Activated naive CD8-positive, alpha-beta T cell treated with anti-CD3 and anti-CD28 coated beads for 36 hours (primary cell): ENCODE data around the gene VCAN. TPM values are rescaled to one million over a fixed set of nuclear protein-coding genes. Genes with fewer than 3 reads are reported as not detected.

ENCODE experiments used
- DNase-seq: peaks from one replicate; pipeline ENCODE4 v3.0.0; 2021
- H3K27ac Mint-ChIP-seq: one replicate; pipeline ENCODE4 v1.8.0; 2022; ENCODE audit warnings: mild to moderate bottlenecking, moderate library complexity, mixed read lengths
- H3K27me3 Mint-ChIP-seq: one replicate; pipeline ENCODE4 v1.8.0; 2022; ENCODE audit warnings: mild to moderate bottlenecking, mixed read lengths
- H3K36me3 Mint-ChIP-seq: one replicate; pipeline ENCODE4 v1.8.0; 2021; ENCODE audit warnings: mild to moderate bottlenecking, mixed read lengths
- H3K4me1 Mint-ChIP-seq: one replicate; pipeline ENCODE4 v1.8.0; 2021; ENCODE audit warnings: mixed read lengths
- H3K4me3 Mint-ChIP-seq: one replicate; pipeline ENCODE4 v1.8.0; 2022; ENCODE audit warnings: mild to moderate bottlenecking, moderate library complexity, mixed read lengths
- H3K9me3 Mint-ChIP-seq: one replicate; pipeline ENCODE4 v1.8.0; 2022; ENCODE audit warnings: mixed read lengths
- total RNA-seq, 2 experiments: library from RNA; stranded (reverse); gene quantifications; one replicate each; pipeline ENCODE4 v1.2.3, GENCODE V29; 2021

The VCAN gene
- total RNA-seq, 2 experiments from 2014 or later: not detected

DNA sequence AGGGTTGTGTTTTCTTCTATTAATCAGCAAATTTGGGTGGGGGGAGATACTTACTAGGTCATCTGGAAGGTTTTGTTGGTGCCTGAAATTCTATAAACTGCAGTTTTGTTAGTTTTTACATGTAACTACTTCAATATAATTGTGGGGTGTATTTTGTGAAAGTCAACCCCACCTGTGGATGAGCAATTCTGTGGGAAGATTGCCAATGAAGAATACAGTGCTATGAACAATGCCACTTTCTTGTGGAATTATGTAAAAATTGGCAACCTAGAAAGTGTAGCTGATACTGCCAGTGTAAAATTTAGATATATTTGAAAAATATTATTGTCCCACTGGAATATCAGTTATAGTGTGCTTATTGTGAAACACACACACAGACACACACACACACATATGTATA lies 80.7 kb downstream of the VCAN start:
- Mint-ChIP-seq H3K27ac (no peak overlapping the region), H3K4me3 (no peak overlapping the region), H3K4me1 (no peaks in the 10 kb centered on the region), H3K27me3 (no peaks in the 10 kb centered on the region), H3K36me3 (no peaks in the 10 kb centered on the region), H3K9me3 (no peaks in the 10 kb centered on the region)
- DNase-seq: no peak

DNA sequence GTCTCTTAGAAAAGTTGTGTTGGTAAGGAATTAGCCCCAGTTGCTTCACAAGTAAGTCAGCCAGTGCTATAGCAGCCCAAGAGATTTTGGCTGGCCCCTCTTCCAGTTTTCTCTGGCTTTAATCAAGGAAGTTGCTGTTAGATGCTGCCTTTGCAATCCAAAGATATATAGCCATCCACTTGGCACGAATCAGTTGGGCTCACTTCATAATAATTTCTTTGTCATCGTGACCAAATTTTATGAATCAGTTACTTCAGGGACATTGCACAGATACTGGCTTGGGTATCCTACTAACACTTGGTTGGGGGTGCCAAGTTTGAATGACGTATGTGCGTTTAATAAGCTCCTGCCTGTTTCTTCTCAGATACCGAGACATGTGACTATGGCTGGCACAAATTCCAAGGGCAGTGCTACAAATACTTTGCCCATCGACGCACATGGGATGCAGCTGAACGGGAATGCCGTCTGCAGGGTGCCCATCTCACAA lies 81.5 kb downstream of the VCAN start:
- Mint-ChIP-seq H3K4me3 (no peak overlapping the region), H3K27me3 (no peaks in the 10 kb centered on the region), H3K4me1 (no peaks in the 10 kb centered on the region), H3K36me3 (no peaks in the 10 kb centered on the region), H3K27ac (no peak overlapping the region), H3K9me3 (no peaks in the 10 kb centered on the region)
- no peak for DNase-seq

- Mint-ChIP-seq H3K9me3 (no peaks in the 10 kb centered on the region), H3K27ac (no peak overlapping the region), H3K4me3 (no peak overlapping the region), H3K27me3 (no peaks in the 10 kb centered on the region), H3K36me3 (no peaks in the 10 kb centered on the region), H3K4me1 (no peaks in the 10 kb centered on the region)
- DNase-seq: no peak
These were observed 82.6 kb downstream of the VCAN start for GRCh38 chr5:83554133-83554532.

GRCh38 chr5:83554686-83555085 lies 83.1 kb downstream of the VCAN start:
- DNase-seq: no peak

DNA sequence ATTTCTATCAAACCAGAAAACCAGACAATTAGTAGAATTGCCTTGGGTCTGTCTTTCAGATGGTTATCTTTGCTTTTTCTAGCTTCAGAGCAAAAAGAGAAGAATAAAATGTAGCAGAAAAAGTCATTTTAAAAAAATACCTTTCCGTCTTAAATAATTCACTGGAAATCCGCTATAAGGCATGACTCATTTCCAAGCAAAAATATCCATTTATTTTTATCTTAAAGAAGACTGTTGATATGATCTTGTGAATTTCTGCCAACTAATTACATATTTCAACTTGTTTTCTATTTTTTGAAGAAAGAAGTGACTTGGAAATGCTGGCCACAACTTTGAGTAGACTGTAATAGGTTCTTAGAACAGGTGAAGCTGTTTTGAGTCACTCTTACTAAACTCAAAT lies 83.7 kb downstream of the VCAN start:
- Mint-ChIP-seq H3K27ac (no peak overlapping the region), H3K27me3 (peaks cover 2% of the 10 kb centered on the region), H3K36me3 (no peaks in the 10 kb centered on the region), H3K9me3 (no peaks in the 10 kb centered on the region), H3K4me3 (no peak overlapping the region), H3K4me1 (no peaks in the 10 kb centered on the region)
- DNase-seq: no peak

More at GRCh38 chr5:83554686-83555085, 83.1 kb downstream of the VCAN start:
- H3K9me3 Mint-ChIP-seq: no peaks in the 10 kb centered on the region
- H3K27ac Mint-ChIP-seq: no peak overlapping the region
- H3K4me3 Mint-ChIP-seq: no peak overlapping the region
- H3K36me3 Mint-ChIP-seq: no peaks in the 10 kb centered on the region
- H3K4me1 Mint-ChIP-seq: no peaks in the 10 kb centered on the region
- H3K27me3 Mint-ChIP-seq: no peaks in the 10 kb centered on the region

GRCh38 chr5:83556190-83556589 lies 84.6 kb downstream of the VCAN start:
- Mint-ChIP-seq H3K4me1 (no peaks in the 10 kb centered on the region), H3K9me3 (no peaks in the 10 kb centered on the region), H3K27me3 (peaks cover 10% of the 10 kb centered on the region), H3K4me3 (no peak overlapping the region), H3K27ac (no peak overlapping the region), H3K36me3 (no peaks in the 10 kb centered on the region)
- DNase-seq: no peak

GRCh38 chr5:83559118-83559785 lies 87.7 kb downstream of the VCAN start:
- peaks cover 19% of the 10 kb centered on the region for H3K27me3 Mint-ChIP-seq
- H3K36me3 Mint-ChIP-seq: no peaks in the 10 kb centered on the region
- no peak overlapping the region for H3K27ac Mint-ChIP-seq
- H3K4me3 Mint-ChIP-seq: no peak overlapping the region
- DNase-seq: no peak
- no peaks in the 10 kb centered on the region for H3K4me1 Mint-ChIP-seq
- H3K9me3 Mint-ChIP-seq: no peaks in the 10 kb centered on the region

DNA sequence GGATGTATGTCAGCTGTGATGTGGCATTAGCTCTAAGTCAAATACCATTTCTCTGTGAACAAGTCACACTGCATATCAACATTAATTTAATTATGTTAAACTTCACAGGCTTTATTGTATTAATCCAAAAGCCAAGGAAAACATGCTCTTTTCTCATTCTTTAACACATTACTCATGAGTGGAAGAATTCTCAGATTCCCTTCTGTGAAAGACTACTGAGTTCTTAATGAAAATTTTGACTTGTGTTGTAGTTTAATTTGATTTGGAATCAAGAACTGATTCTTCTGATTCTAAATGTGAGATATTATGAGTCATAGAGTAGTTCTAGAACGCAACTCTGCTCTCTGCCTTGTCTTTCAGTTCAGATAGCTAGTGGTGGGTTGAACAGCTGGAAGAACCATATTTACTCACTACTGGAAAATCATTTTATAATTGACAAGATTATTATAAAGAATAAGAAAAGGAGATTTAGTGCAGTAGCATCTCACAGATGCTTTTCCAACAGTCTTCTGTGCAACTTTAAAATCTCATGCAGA lies 90.6 kb downstream of the VCAN start:
- peaks cover 27% of the 10 kb centered on the region for H3K27me3 Mint-ChIP-seq
- H3K9me3 Mint-ChIP-seq: no peaks in the 10 kb centered on the region
- no peak overlapping the region for H3K4me3 Mint-ChIP-seq
- H3K27ac Mint-ChIP-seq: no peak overlapping the region
- no peaks in the 10 kb centered on the region for H3K4me1 Mint-ChIP-seq
- no peak for DNase-seq
- H3K36me3 Mint-ChIP-seq: no peaks in the 10 kb centered on the region

DNA sequence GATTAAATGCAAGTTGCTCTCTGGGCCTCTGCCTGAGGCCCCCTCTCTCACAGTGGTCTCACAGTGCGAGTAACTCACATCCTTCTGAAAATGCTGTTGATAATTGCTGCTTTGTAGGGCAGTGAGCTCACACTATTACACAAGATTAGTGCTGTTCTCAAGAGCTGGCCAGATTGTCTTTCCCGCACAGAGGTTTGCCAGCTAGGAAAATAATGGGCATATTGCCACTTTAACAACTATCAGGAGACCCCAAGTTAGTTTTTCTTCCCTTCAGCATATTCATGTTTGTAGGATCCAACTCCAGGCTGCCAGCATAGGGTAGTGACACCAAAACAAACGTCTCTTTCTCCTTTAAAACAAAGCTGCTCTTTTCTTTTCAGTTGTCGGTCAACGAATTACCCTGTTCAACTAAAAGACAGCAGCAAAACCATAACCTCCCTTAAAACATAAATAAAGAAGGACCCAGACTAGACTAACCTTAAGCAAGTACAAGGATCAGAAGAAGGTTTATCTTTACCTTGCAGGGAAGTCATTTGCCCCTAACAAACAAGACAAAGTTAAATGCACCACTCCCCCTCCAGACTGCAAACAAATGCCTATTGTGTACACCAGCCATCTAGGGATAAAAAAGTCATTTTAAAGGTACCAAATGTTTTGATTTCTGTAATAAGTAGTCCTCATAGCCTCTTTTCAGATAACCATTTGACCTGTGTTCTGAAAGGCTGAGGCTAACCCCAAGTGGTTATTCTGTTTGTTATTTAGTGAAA lies 91.4 kb downstream of the VCAN start:
- Mint-ChIP-seq H3K27ac (no peak overlapping the region), H3K9me3 (no peaks in the 10 kb centered on the region), H3K4me1 (no peaks in the 10 kb centered on the region), H3K27me3 (peaks cover 27% of the 10 kb centered on the region), H3K36me3 (no peaks in the 10 kb centered on the region), H3K4me3 (no peak overlapping the region)
- no peak for DNase-seq

- no peak for DNase-seq
- Mint-ChIP-seq H3K9me3 (no peaks in the 10 kb centered on the region), H3K27me3 (peaks cover 31% of the 10 kb centered on the region), H3K4me1 (no peaks in the 10 kb centered on the region), H3K27ac (no peak overlapping the region), H3K4me3 (no peak overlapping the region), H3K36me3 (no peaks in the 10 kb centered on the region)
These were observed 92.1 kb downstream of the VCAN start for GRCh38 chr5:83563631-83564030.

DNA sequence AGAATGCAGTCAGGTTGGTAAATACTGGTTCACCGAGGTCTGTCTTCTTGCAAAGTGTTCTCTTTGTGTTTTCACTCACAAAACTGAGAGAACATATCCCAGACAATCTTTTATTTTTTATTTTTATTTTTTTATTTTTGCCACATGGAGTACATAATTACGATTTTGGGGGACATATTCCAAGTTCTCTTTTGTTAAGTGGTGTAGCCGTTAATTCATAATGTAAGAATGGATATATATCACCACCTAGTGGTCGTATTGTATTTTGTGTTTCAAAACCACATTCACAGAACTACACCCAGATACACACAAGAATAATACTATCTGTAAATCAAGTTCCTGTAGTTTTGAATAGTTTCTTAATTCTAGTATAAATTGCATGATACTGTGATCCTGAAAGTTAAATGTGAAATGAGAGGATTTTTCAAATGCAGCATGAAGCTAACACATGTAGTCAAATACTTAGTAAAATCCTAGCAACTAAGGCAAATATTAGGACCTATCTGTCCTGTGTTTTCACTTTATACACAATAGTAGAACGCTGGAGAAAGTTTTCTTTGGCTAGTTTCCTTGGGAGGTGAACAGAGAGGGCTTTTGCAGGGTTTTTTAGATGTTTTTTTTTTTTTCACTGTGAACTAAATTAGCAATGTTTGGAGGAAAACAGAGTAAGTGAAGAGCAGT lies 92.7 kb downstream of the VCAN start:
- H3K36me3 Mint-ChIP-seq: no peaks in the 10 kb centered on the region
- H3K4me3 Mint-ChIP-seq: no peak overlapping the region
- H3K4me1 Mint-ChIP-seq: no peaks in the 10 kb centered on the region
- H3K27me3 Mint-ChIP-seq: peaks cover 31% of the 10 kb centered on the region
- H3K9me3 Mint-ChIP-seq: no peaks in the 10 kb centered on the region
- no peak for DNase-seq
- H3K27ac Mint-ChIP-seq: no peak overlapping the region

GRCh38 chr5:83567741-83568140 lies 96.2 kb downstream of the VCAN start:
- Mint-ChIP-seq H3K36me3 (no peaks in the 10 kb centered on the region), H3K27ac (no peak overlapping the region), H3K4me3 (no peak overlapping the region), H3K27me3 (peaks cover 20% of the 10 kb centered on the region), H3K9me3 (no peaks in the 10 kb centered on the region), H3K4me1 (no peaks in the 10 kb centered on the region)
- no peak for DNase-seq

DNA sequence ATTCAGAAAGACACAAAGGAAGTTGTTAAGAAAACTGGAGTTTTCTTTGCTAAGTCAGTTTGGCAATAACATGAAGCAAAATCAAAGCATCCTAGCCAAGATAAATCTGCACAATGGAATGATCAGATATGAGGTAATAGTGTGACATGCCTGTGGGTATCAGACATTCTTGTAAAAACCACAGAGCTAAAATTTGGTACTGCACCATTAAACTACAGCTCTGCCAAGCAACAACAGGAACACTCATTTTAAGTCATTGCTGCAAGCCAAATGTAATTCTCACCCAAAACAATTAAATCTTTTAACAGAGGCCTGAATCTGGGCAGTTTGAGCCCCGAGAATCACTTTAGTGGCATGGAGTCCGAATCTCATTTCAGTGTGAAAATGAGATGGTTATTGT lies 96.6 kb downstream of the VCAN start:
- Mint-ChIP-seq H3K27me3 (peaks cover 16% of the 10 kb centered on the region), H3K36me3 (no peaks in the 10 kb centered on the region), H3K9me3 (no peaks in the 10 kb centered on the region), H3K4me3 (no peak overlapping the region), H3K4me1 (no peaks in the 10 kb centered on the region), H3K27ac (no peak overlapping the region)
- no peak for DNase-seq

DNA sequence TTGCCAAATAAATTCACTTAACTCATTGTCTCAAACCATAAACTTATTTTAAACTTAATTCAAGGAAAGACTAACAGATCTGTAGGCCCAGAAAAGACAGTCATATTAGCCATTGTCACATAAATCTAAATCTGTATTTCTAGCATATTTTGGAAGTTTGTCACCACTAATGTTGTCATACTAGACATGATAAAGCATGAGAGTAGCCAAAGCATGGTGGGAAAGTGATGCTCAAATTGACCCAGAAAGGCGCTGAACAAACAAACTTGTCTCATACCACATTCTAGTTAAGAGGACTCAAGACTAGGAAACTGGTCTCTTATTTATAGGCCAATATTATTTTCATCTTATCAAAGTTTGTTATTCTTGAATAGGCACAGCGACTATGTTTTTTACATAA lies 99.4 kb downstream of the VCAN start:
- no peak overlapping the region for H3K4me3 Mint-ChIP-seq
- H3K4me1 Mint-ChIP-seq: no peaks in the 10 kb centered on the region
- no peak for DNase-seq
- no peaks in the 10 kb centered on the region for H3K36me3 Mint-ChIP-seq
- no peaks in the 10 kb centered on the region for H3K9me3 Mint-ChIP-seq
- peaks cover 4% of the 10 kb centered on the region for H3K27me3 Mint-ChIP-seq
- H3K27ac Mint-ChIP-seq: no peak overlapping the region

- Mint-ChIP-seq H3K36me3 (no peaks in the 10 kb centered on the region), H3K27me3 (peaks cover 4% of the 10 kb centered on the region), H3K4me3 (no peak overlapping the region), H3K9me3 (no peaks in the 10 kb centered on the region), H3K4me1 (no peaks in the 10 kb centered on the region), H3K27ac (no peak overlapping the region)
- DNase-seq: no peak
These were observed 100.7 kb downstream of the VCAN start for GRCh38 chr5:83572271-83572670.
